B cell (primary cell): ENCODE data around the gene PDLIM4. TPM values are rescaled to one million over a fixed set of nuclear protein-coding genes. Genes with fewer than 3 reads are reported as not detected.

Experiments
- ATAC-seq: fragments of 200-7000 bp; cut with Tn5 transposase; one replicate; pipeline ENCODE4 v1.10.0; 2021; ENCODE audit warnings: low read depth, mild to moderate bottlenecking, moderate number of reproducible peaks, moderate library complexity
- CTCF ChIA-PET: fragments of 350-600 bp; sonication (Branson Sonifier 250); formaldehyde crosslinking; loops from one replicate; lab custom pipeline; 2021; ENCODE audit warnings: antibody characterized with exemption, inconsistent platforms; lab: Charles Lee
- POLR2A ChIA-PET: fragments of 350-600 bp; sonication (Branson Sonifier 250); formaldehyde crosslinking; loops from one replicate; lab custom pipeline; 2021; ENCODE audit warnings: antibody characterized with exemption; lab: Charles Lee
- DNase-seq: peaks from one replicate; pipeline ENCODE4 v3.0.0; 2013
- H2AFZ ChIP-seq: 2 replicates; pipeline ENCODE4 v1.6.1; 2012; ENCODE audit warnings: mild to moderate bottlenecking, low read depth, low read length; ENCODE audit not compliant: insufficient read depth, poor library complexity, severe bottlenecking
- H3K27ac ChIP-seq, 2 donors: 1 replicate in 1 of 2; 2 replicates in 1 of 2; pipeline ENCODE4 v1.5.1; 2012 to 2013; ENCODE audit warnings: low read length in 2 of 2, mild to moderate bottlenecking in 2 of 2, moderate library complexity in 1 of 2
- H3K27me3 ChIP-seq, 4 experiments: fragments of 200-600 bp in 1 of 4; sonication (generic) in 1 of 4; replicated peaks in 1 of 4; 1 replicate in 2 of 4; 2 replicates in 2 of 4; pipeline versions ENCODE4 v1.6.1 to v1.7.0; 2013 to 2016; ENCODE audit warnings: low read length in 3 of 4, mild to moderate bottlenecking in 2 of 4, mixed read lengths in 1 of 4, moderate library complexity in 1 of 4; ENCODE audit not compliant: insufficient read depth in 4 of 4, control insufficient read depth in 3 of 4; ENCODE audit errors: control extremely low read depth in 1 of 4
- H3K36me3 ChIP-seq, 2 experiments: replicated peaks in 1 of 2; 1 replicate in 1 of 2; 2 replicates in 1 of 2; pipeline versions ENCODE4 v1.6.1 to v1.7.1; 2013; ENCODE audit warnings: low read length in 1 of 2; ENCODE audit not compliant: insufficient read depth in 2 of 2, control insufficient read depth in 1 of 2; ENCODE audit errors: control extremely low read depth in 1 of 2, extremely low read depth in 1 of 2
- H3K4me1 ChIP-seq, 2 donors: fragments of 200-600 bp in 1 of 2; sonication (generic) in 1 of 2; 1 replicate in 1 of 2; 2 replicates in 1 of 2; pipeline versions ENCODE4 v1.5.1 to v1.6.1; 2013 to 2017; ENCODE audit warnings: low read length in 2 of 2; ENCODE audit not compliant: control insufficient read depth in 2 of 2, insufficient read depth in 2 of 2
- H3K4me2 ChIP-seq: replicated peaks from 2 replicates; pipeline ENCODE3; 2012; ENCODE audit warnings: mild to moderate bottlenecking, low read depth, low read length; ENCODE audit not compliant: poor library complexity, severe bottlenecking
- H3K4me3 ChIP-seq, 5 experiments: fragments of 200-600 bp in 1 of 5; sonication (generic) in 1 of 5; 1 replicate in 3 of 5; 2 replicates in 2 of 5; pipeline versions ENCODE4 v1.5.1 to v1.7.0; 2011 to 2016; ENCODE audit warnings: low read length in 4 of 5, mild to moderate bottlenecking in 4 of 5, low read depth in 2 of 5, control low read depth in 1 of 5, moderate library complexity in 1 of 5; ENCODE audit not compliant: insufficient read depth in 1 of 5; ENCODE audit errors: control extremely low read depth in 1 of 5, extremely low read depth in 1 of 5
- H3K79me2 ChIP-seq: fragments of 200-600 bp; sonication (generic); one replicate; pipeline ENCODE4 v1.6.0; 2016; ENCODE audit warnings: low read length; ENCODE audit not compliant: control insufficient read depth, insufficient read depth
- H3K9ac ChIP-seq: fragments of 200-600 bp; sonication (generic); 2 replicates; pipeline ENCODE4 v1.6.1; 2017; ENCODE audit warnings: mild to moderate bottlenecking, low read length, moderate library complexity
- H3K9me3 ChIP-seq, 3 donors: one replicate each; pipeline versions ENCODE4 v1.6.1 to v1.7.1; 2013; ENCODE audit warnings: low read length in 2 of 3; ENCODE audit not compliant: control insufficient read depth in 2 of 3, insufficient read depth in 1 of 3; ENCODE audit errors: control extremely low read depth in 1 of 3
- H4K20me1 ChIP-seq: 2 replicates; pipeline ENCODE4 v1.6.0; 2012; ENCODE audit warnings: mild to moderate bottlenecking, low read length; ENCODE audit not compliant: insufficient read depth, control insufficient read depth, poor library complexity, severe bottlenecking
- H3K27ac Mint-ChIP-seq: one replicate; pipeline ENCODE4 v1.8.0; 2021; ENCODE audit warnings: mixed read lengths
- H3K27me3 Mint-ChIP-seq: one replicate; pipeline ENCODE4 v1.8.0; 2021; ENCODE audit warnings: mixed read lengths
- H3K4me1 Mint-ChIP-seq: one replicate; pipeline ENCODE4 v1.8.0; 2021; ENCODE audit warnings: mixed read lengths
- H3K4me3 Mint-ChIP-seq: one replicate; pipeline ENCODE4 v1.8.0; 2021; ENCODE audit warnings: mixed read lengths
- H3K9me3 Mint-ChIP-seq: one replicate; pipeline ENCODE4 v1.8.0; 2022; ENCODE audit warnings: mixed read lengths; ENCODE audit not compliant: insufficient read depth
- EZH2 ChIP-seq: IDR thresholded peaks from 2 replicates; pipeline ENCODE4 v1.6.1; 2012; ENCODE audit warnings: borderline replicate concordance, low read depth, mild to moderate bottlenecking, moderate library complexity, low read length; ENCODE audit not compliant: insufficient read depth, poor library complexity, severe bottlenecking
- WGBS: methylation state at CpG from one replicate; pipeline ENCODE4 v1.1.5; 2013; ENCODE audit warnings: missing lambda C conversion rate; ENCODE audit not compliant: insufficient coverage; 5-methylcytosine and 5-hydroxymethylcytosine counted together
- intact Hi-C: fragments of 100-400 bp; cut with micrococcal nuclease; formaldehyde crosslinking; loops from one replicate; pipeline ENCODE4 v1.10.0; 2022
- polyA plus RNA-seq: library from polyadenylated mRNA; depleted of rRNA; stranded (reverse); fragments of >200 nt; gene quantifications from 2 replicates; pipeline ENCODE4 v1.2.3, GENCODE V29; 2012
- total RNA-seq, 2 donors: library from RNA; stranded (reverse); fragments of 120-200 nt in 1 of 2; gene quantifications; 1 replicate in 1 of 2; 2 replicates in 1 of 2; pipeline versions ENCODE4 v1.2.3 to v1.2.4, GENCODE V29; 2013 to 2022
- TF ChIP-seq, protein P1 (sequence below): fragments of 200-600 bp; IDR thresholded peaks from one replicate; pipeline ENCODE4 v1.8.0; 2022; ENCODE audit warnings: antibody characterized with exemption, mild to moderate bottlenecking

The PDLIM4 gene
- total and polyA plus RNA-seq, 2 donors (not counting 1 experiment from before 2014, with no cell fraction given): not detected

GRCh38 chr5:132269635-132270334 lies 12.3 kb downstream of the PDLIM4 start:
- Mint-ChIP-seq H3K4me1 (peaks cover 12% of the 10 kb centered on the region), H3K27ac (no peak overlapping the region), H3K9me3 (no peaks in the 10 kb centered on the region), H3K27me3 (peaks cover 14% of the 10 kb centered on the region), H3K4me3 (no peak overlapping the region)
- 95% methylated on average over 3 of the region's 3 CpGs for WGBS
- H3K4me2 ChIP-seq: no peak overlapping the region
- no peaks in the 10 kb centered on the region for H3K36me3 ChIP-seq
- no peak overlapping the region for H3K9ac ChIP-seq
- no peaks in the 10 kb centered on the region for H3K79me2 ChIP-seq
- H3K4me3 ChIP-seq: no peak overlapping the region
- H2AFZ ChIP-seq: no peak overlapping the region
- peaks cover 10 to 12% of the 10 kb centered on the region in 2 donors for H3K4me1 ChIP-seq
- TF ChIP-seq, protein P1, sequence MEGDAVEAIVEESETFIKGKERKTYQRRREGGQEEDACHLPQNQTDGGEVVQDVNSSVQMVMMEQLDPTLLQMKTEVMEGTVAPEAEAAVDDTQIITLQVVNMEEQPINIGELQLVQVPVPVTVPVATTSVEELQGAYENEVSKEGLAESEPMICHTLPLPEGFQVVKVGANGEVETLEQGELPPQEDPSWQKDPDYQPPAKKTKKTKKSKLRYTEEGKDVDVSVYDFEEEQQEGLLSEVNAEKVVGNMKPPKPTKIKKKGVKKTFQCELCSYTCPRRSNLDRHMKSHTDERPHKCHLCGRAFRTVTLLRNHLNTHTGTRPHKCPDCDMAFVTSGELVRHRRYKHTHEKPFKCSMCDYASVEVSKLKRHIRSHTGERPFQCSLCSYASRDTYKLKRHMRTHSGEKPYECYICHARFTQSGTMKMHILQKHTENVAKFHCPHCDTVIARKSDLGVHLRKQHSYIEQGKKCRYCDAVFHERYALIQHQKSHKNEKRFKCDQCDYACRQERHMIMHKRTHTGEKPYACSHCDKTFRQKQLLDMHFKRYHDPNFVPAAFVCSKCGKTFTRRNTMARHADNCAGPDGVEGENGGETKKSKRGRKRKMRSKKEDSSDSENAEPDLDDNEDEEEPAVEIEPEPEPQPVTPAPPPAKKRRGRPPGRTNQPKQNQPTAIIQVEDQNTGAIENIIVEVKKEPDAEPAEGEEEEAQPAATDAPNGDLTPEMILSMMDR: no peak
- no peak for TF ChIP-seq EZH2
- POLR2A ChIA-PET: no interaction called here
- no peak overlapping the region for H3K27ac ChIP-seq
- no peaks in the 10 kb centered on the region for H4K20me1 ChIP-seq
- ATAC-seq (no peak), DNase-seq (no peak)
- H3K9me3 ChIP-seq: peaks cover 0 to 8% (median 0%) of the 10 kb centered on the region in 3 donors
- H3K27me3 ChIP-seq: peaks cover 0 to 23% (median 3%) of the 10 kb centered on the region in 4 experiments
- intact Hi-C loops: no loop called here
- CTCF ChIA-PET: no interaction called here

- DNase-seq: no peak
- Histone ChIP-seq H3K4me2 (no peak overlapping the region), H3K36me3 (no peaks in the 10 kb centered on the region), H3K79me2 (no peaks in the 10 kb centered on the region), H3K4me1 (peaks cover 10 to 12% of the 10 kb centered on the region in 2 donors), H3K27me3 (peaks cover 0 to 23% (median 3%) of the 10 kb centered on the region in 4 experiments), H3K9me3 (peaks cover 0 to 8% (median 0%) of the 10 kb centered on the region in 3 donors), H3K27ac (no peak overlapping the region), H3K9ac (no peak overlapping the region), H4K20me1 (no peaks in the 10 kb centered on the region), H2AFZ (no peak overlapping the region), H3K4me3 (no peak overlapping the region)
- Mint-ChIP-seq H3K4me1 (peaks cover 12% of the 10 kb centered on the region), H3K27ac (no peak overlapping the region), H3K4me3 (no peak overlapping the region), H3K9me3 (no peaks in the 10 kb centered on the region), H3K27me3 (peaks cover 16% of the 10 kb centered on the region)
- intact Hi-C loops: no loop called here
- TF ChIP-seq EZH2: no peak
- TF ChIP-seq, protein P1: no peak
- 100% methylated on average over 1 of the region's 1 CpG for WGBS
- CTCF ChIA-PET: no interaction called here
- no peak for ATAC-seq
- POLR2A ChIA-PET: no interaction called here
Observed at GRCh38 chr5:132270335-132270665, 12.8 kb downstream of the PDLIM4 start.
